Erythroblast (primary cell): ENCODE data around the gene DTD2.

Source experiments
- DNase-seq, 2 experiments: peaks; one replicate each; lab custom pipeline; 2025; lab: John Stamatoyannopoulos, UW
- GATA1 ChIP-seq: IDR thresholded peaks from 2 replicates; pipeline ENCODE4 v1.6.1; 2011; ENCODE audit warnings: low read depth, mild to moderate bottlenecking, control low read depth, low read length, moderate library complexity
- POLR2A ChIP-seq: IDR thresholded peaks from 2 replicates; pipeline ENCODE4 v1.6.1; 2011; ENCODE audit warnings: mild to moderate bottlenecking, low read length

Gene DTD2

GRCh38 chr14:31456841-31457664, at the start of gene DTD2:
TSS of gene DTD2 (minus strand) at chr14:31457506. CDS start at chr14:31457393, 113 bp downstream.
- TF ChIP-seq POLR2A (peak; percentile 87), GATA1 (no peak)
- peak; percentile 96 for DNase-seq

DNA sequence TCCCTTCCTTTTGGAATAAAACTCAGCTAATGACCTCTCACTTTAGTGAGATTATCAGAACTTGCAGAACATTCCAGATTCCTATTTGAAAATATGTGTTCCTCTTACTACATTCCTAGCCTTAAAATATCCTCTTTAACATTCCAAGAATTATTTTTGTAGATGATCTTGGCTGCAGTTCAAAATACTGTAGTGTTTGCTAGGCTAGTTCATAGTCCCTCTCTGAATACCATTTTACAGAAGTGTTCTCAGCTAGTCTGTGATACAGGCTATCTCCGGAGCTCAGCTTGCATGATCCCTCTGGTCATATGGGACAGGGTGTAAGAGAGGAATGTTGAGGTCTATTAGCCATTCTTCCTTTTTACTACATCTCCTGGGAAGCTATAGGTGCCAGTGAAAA, 48.1 kb upstream of the DTD2 start:
- DNase-seq = no peak
- TF ChIP-seq GATA1 (no peak), POLR2A (no peak)

DNA sequence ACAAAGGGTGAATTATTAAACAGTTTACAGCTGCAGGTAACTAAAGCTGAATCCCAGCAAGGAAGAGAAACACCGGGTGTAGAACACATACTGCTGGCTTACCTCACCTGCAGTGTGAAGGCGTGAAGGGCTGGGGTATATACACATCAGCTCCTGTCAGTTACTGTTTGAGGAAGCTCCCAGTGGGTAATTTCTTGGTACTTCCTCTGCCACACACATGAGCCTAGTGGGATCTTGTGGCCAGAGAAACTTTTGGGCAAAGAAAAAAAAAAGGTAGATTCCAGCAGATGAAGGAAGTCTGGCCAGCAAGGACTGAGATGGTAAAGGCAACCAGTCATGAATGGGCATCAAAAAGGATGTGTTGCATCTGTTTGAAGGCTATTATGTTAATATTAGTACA, 44.6 kb upstream of the DTD2 start:
- TF ChIP-seq POLR2A (no peak), GATA1 (no peak)
- DNase-seq = no peak

DNA sequence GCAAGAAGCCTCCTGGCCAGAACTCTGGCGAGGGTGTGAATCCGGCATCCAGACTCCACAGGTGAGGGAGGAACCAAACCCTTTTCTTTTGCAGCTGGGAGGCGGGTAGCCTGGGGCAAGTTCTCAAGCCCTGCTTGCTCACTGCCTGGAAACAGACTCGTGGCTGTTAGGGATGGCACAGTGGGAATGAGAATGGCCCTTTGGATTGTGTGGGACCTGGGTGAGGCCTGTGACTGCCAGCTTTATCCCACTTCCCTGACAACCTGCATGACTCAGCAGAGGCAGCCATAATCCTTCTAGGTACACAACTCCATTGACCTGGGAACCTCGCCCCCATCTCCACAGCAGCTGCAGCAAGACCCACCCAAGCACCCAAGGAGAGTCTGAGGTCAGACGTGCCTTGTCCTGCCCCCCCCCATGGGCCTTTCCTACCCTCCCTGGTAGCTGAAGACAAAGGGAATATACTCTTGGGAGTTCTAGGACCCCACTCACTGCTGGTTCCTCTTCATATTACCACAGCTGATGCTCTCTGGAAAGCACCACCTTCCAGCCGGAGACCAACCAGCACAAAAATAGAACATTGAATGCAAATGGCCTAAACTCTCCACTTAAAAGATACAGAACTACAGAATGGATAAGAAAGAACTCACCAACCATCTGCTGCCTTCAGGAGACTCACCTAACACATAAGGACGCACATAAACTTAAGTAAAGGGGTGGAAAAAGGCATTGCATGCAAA, 35.6 kb upstream of the DTD2 start:
- TF ChIP-seq GATA1 = no peak
- TF ChIP-seq POLR2A = no peak
- DNase-seq = no peak

DNA sequence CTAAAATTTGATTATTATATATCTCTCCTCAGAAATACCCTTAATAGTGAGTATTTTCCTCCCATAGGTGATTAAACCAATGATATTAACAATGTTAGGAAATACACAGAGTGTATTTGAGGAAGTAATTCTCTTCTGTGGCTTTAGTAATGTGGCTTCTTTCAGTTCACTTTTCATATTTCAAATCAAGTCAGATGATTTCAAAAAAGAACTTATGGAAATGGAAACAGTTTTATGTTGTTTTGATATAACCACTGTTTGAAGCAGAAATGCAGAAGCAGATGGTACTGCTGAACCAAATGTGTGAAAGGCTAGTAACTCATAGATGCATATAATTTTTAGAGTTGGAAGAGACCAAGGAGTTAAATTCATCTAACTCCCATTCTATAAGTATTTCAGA, 32.4 kb upstream of the DTD2 start:
- TF ChIP-seq GATA1 = no peak
- no peak for TF ChIP-seq POLR2A
- no peak for DNase-seq

- no peak for DNase-seq
- TF ChIP-seq GATA1 = no peak
- TF ChIP-seq POLR2A = no peak
Measured at GRCh38 chr14:31487886-31488285, 30.6 kb upstream of the DTD2 start, which contains the start of gene GPR33. TSS of gene GPR33 (minus strand) at chr14:31488039. CDS start at chr14:31483965, 4,074 bp downstream.

- TF ChIP-seq GATA1 (no peak), POLR2A (no peak)
- DNase-seq = no peak
Measured at GRCh38 chr14:31486764-31487163, 29.5 kb upstream of the DTD2 start.

DNA sequence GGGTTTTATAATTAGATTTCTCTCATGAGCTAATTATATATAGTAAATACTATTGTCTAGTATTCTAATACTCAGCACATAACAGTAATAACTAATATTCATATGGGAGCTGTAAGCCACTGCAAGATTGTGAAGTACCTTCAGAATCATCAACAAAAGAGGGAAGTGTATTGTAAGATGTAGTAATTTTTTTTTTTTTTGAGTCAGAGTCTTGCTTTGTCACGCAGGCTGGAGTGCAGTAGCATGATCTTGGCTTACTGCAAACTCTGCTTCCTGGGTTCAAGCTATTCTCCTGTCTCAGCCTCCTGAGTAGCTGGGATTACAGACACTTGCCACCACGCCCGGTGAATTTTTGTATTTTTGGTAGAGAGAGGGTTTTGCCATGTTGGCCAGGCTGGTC, 27.4 kb upstream of the DTD2 start:
- TF ChIP-seq GATA1 (no peak), POLR2A (no peak)
- no peak for DNase-seq

- DNase-seq = no peak
- TF ChIP-seq GATA1 (no peak), POLR2A (no peak)
Measured at GRCh38 chr14:31480156-31480555, 22.9 kb upstream of the DTD2 start.

- DNase-seq = no peak
- no peak for TF ChIP-seq POLR2A
- TF ChIP-seq GATA1 = no peak
Measured at GRCh38 chr14:31479027-31479426, 21.7 kb upstream of the DTD2 start.

DNA sequence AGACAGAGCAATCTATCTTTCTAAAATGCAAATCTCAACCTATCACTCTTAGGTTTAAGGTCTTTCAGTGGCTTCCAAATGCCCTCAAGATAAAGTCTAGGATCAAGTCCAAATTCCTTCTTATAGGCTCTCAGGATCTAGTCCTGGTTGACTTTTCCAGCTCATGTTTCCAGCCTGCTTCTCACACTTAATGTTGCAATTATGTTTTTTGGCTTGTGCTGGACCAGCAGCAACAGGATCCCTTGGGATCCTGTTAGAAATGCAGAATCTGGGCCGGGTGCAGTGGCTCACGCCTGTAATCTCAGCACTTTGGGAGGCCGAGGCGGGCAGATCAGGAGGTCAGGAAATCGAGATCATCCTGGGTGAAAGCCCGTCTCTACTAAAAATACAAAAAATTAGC, 19.9 kb upstream of the DTD2 start:
- no peak for DNase-seq

DNA sequence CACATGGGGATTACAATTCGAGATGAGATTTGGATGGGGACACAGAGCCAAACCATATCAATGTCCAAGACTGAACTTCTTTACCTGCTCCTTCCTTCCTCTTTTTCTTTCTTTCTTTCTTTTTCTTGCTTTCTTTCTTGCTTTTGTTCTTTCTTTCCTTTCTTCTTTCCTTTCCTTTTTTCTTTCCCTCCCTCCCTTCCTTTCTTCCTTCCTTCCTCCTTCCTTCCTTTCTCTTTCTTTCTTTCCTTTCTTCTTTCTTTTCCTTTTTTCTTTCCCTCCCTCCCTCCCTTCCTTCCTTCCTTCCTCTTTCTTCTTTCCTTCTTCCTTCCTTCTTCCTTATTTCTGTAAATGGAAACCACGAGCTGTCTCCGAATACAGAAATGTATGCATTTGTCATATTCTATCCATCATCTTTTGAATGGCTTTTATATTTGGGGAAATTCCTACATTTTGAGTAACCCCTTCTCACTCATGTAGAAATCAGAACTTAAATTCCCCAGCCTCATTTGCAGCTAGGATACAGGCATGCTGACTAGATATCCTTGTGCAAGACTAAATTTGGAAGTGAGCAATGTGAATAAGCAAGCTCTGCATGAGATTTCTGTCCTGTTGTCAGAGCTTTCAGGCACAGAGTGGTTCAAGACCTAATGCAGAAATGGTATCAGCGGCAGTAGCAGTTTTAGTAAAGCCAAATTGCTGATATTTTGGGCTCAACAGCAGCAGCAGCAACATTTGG, 19.0 kb upstream of the DTD2 start:
- no peak for DNase-seq
- TF ChIP-seq GATA1 (no peak), POLR2A (no peak)

More for the DNA sequence above, 19.9 kb upstream of the DTD2 start:
- TF ChIP-seq GATA1 = no peak
- no peak for TF ChIP-seq POLR2A

GRCh38 chr14:31466554-31466953, 9.2 kb upstream of the DTD2 start:
- TF ChIP-seq GATA1 = no peak
- TF ChIP-seq POLR2A = no peak
- DNase-seq = no peak
